22Rv1 (cell line): ENCODE data around the gene CLDN10.

Experiments
- H3K27ac ChIP-seq: fragments of 450-650 bp; 2 replicates; pipeline ENCODE4 v1.5.1; 2017
- ZFX ChIP-seq: fragments of 450-650 bp; IDR thresholded peaks from 2 replicates; pipeline ENCODE4 v1.6.1; 2017; ENCODE audit warnings: antibody characterized with exemption, borderline replicate concordance
- TF ChIP-seq, protein P1 (sequence below): fragments of 450-650 bp; IDR thresholded peaks from 2 replicates; pipeline ENCODE4 v1.5.1; 2017; ENCODE audit warnings: mild to moderate bottlenecking

CLDN10 gene

DNA sequence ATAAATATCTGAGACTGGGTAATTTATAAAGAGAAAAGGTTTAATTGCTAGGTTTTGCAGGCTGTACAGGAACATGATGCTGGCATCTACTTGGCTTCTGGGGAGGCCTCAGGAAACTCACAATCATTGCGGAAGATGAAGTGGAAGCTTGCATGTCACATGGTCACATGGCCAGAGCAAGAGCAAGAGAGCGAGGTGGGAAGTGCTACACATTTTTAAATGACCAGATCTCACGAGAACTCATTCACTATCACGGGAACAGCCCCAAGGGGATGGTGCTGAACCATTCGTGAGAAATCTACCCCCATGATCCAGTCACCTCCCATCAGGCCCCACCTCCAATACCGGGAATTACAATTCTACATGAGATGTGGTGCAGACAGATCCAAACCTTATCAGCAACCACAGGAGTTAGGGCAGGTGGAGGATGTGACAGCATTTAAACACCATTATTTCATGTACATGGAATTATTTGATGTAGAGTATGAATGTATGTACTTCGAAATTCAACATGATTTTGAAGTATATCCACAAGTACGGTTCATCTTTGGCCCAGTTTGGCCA, 10.5 kb upstream of the CLDN10 start:
- no peak for TF ChIP-seq ZFX
- TF ChIP-seq, protein P1, sequence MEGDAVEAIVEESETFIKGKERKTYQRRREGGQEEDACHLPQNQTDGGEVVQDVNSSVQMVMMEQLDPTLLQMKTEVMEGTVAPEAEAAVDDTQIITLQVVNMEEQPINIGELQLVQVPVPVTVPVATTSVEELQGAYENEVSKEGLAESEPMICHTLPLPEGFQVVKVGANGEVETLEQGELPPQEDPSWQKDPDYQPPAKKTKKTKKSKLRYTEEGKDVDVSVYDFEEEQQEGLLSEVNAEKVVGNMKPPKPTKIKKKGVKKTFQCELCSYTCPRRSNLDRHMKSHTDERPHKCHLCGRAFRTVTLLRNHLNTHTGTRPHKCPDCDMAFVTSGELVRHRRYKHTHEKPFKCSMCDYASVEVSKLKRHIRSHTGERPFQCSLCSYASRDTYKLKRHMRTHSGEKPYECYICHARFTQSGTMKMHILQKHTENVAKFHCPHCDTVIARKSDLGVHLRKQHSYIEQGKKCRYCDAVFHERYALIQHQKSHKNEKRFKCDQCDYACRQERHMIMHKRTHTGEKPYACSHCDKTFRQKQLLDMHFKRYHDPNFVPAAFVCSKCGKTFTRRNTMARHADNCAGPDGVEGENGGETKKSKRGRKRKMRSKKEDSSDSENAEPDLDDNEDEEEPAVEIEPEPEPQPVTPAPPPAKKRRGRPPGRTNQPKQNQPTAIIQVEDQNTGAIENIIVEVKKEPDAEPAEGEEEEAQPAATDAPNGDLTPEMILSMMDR = no peak

DNA sequence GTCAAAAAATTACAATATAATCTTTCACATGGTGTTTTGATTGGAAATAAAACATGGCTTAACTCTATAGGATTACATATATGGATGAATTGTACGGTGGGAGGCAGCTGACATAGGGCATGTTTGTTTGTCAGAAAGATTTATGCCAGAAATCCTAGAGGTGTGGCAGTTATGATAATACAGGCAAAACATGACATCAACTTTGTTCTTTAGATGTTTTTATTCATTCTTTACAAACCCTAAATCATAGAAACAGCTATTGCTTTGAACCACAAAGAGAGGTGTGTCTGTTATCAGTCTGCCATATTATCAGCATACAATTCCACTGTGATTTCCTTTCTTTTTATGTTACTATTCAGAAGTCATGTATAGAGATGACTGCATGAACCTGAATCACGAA, 8.2 kb upstream of the CLDN10 start:
- no peak for TF ChIP-seq ZFX
- TF ChIP-seq, protein P1 = no peak

More for the DNA sequence above, 10.5 kb upstream of the CLDN10 start:
- H3K27ac ChIP-seq = no peak overlapping the region

DNA sequence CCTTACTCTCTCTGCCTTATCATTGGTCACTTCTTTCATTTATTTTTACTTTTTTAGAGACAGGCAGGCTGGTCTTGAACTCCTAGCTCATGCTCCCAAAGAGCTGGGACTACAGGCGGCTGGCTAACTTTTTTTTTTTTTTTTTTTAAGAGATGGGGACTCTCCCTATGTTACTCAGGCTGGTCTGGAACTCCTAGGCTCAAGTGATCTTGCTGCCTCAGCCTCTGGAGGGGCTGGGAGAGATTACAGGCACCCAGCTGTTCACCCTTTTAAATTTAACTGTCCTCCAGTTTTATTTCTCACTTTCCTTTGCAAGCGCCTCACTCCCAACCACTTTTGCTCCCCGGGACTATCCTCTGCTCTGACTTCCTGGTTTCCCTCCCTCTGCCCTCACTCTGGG, 5.6 kb upstream of the CLDN10 start:
- TF ChIP-seq ZFX = no peak
- TF ChIP-seq, protein P1 = no peak
- H3K27ac ChIP-seq = no peak overlapping the region

More for the DNA sequence above, 8.2 kb upstream of the CLDN10 start:
- H3K27ac ChIP-seq = no peak overlapping the region

DNA sequence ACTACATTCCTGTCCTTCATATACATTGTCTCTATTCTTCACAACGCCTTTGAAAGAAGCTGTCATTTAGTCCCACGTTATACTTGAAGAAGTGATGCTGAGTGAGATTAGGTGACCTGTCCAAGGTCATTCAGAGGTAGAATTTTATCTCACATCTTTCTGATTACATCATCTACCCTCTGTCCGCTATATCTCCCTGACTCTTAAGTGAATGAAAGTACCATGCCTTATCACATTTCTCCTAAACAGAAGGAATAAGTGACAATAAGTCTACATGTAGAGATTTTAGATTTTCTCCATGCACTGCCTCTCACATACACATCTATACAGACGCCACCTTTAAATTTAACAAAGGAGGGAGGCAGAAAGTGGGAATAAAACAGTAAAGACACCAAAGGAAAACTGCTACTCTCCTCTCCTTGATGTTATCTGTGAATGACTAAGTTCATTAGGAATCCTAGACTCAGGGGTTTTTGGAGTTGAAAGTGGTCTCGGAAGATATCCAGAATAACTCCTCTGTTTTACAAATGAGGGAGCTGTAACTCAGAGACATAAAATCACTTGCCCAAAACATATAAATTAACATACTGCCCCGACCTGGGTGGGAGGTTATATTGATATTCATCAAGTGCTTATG, 4.9 kb upstream of the CLDN10 start:
- TF ChIP-seq, protein P1 = no peak
- TF ChIP-seq ZFX = no peak
- no peak overlapping the region for H3K27ac ChIP-seq

DNA sequence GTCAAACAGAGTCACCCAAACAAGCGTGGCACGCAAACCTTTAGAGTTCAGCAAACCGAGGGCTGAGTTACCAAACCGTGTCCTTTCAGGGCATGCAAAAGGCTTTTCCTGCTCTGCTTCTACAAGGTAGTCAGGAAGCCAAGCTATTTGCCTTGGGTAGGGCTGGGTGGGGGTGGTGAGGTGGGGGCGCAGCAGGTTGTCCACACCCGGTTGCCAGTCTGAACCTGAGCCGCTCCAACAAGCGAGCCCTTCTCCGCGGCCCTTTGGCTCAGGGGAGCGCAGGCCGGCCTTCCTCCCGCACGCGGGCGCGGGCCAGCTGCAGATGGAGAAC, 347 bp upstream of the CLDN10 start:
- no peak overlapping the region for H3K27ac ChIP-seq
- TF ChIP-seq, protein P1 = no peak
- no peak for TF ChIP-seq ZFX

DNA sequence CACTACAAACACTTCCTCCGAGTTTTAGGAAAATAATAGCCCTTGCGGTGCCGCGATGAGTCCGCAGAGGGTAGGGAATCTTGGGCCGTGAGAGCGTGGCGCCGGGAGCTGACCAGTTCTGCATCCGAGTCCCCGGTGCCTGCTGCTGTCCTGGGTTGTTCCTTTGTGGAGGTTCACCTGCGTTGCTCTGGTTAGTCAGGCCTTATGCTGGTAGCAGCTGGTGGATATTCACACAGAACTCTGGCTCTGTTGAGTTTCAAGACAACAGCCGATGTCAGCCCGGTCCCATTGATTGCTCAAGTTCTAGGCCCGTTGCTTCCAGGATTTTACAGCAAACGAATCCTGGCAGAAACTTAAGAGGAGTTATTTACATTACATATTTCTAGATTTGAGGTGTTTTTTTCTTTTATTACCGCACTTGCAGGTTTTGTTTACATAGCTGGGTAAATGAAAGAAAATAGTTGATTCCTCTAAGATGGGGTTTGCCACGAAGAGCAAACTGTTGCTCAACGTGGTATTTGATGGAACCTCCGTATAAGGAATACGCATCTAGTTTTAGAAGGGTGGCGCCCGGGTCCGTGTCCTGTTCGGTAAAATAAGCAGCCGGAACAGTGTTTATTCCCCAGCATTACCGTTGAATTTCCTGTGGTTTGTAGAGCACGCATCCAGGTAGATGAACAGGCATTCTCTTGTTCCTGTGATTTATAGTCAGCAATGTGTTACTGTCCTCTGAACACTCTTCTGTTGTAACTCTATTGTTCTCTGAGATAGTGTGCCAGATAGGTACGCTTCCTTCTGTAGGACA, 1.3 kb downstream of the CLDN10 start:
- H3K27ac ChIP-seq = no peak overlapping the region
- TF ChIP-seq, protein P1 = no peak
- no peak for TF ChIP-seq ZFX

DNA sequence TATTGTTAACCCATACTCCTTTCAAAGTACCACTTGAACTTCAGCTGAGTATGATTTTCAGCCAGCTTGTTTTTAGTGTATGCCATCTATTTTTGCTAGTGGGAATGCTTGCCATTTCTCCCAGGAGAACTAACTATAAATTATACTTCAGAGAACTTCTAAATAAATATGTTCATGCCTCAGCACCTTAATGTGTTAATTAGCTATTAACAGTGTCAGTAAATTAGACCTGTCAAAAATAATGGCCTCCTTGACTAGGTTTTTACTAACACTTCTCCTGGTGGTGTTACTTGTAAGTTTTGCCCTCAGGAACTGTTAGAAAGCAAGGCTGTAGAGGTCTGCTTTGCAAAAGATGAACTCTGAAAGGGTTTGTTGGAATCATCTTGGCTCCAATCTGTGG, 4.5 kb downstream of the CLDN10 start:
- H3K27ac ChIP-seq = no peak overlapping the region
- TF ChIP-seq, protein P1 = no peak
- TF ChIP-seq ZFX = no peak
